ENCODE measurements around the gene RNF144B.

DNA sequence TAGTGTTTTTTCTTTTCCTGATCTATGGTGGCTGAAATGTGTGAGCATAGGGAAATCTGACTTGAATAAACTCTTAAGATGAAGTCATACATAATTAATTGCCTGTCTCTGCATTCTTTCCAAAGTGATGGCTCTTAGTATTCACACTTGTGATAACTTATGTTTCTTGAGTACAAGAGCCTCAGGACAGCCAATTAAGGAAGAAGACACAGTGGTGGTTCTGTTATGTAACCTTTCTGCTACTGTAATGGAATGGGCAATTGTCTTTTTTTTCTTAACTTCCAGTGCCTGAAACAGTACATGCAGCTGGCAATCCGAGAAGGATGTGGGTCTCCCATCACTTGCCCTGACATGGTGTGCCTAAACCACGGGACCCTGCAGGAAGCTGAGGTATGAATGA, 40.1 kb downstream of the RNF144B start:
- TF ChIP-seq, protein P1, sequence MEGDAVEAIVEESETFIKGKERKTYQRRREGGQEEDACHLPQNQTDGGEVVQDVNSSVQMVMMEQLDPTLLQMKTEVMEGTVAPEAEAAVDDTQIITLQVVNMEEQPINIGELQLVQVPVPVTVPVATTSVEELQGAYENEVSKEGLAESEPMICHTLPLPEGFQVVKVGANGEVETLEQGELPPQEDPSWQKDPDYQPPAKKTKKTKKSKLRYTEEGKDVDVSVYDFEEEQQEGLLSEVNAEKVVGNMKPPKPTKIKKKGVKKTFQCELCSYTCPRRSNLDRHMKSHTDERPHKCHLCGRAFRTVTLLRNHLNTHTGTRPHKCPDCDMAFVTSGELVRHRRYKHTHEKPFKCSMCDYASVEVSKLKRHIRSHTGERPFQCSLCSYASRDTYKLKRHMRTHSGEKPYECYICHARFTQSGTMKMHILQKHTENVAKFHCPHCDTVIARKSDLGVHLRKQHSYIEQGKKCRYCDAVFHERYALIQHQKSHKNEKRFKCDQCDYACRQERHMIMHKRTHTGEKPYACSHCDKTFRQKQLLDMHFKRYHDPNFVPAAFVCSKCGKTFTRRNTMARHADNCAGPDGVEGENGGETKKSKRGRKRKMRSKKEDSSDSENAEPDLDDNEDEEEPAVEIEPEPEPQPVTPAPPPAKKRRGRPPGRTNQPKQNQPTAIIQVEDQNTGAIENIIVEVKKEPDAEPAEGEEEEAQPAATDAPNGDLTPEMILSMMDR (IDR thresholded peaks at IDR 0.05; ENCODE audit: insufficient read depth, low read depth, low read length), result no peak
- TF ChIP-seq EZH2 (IDR thresholded peaks at IDR 0.05; ENCODE audit: insufficient read depth, low read length), result no peak

Data from astrocyte (in vitro differentiated cells and primary cell).